Mesenchymal stem cell (in vitro differentiated cells and primary cell): ENCODE results near the gene TRPM3.

Experiments
- DNase-seq: peaks from one replicate; pipeline ENCODE4 v3.0.0-alpha.2; 2013
- H2AFZ ChIP-seq: one replicate; pipeline ENCODE4 v1.6.1; 2013; ENCODE audit warnings: low read depth, mild to moderate bottlenecking, control low read depth, inconsistent platforms, low read length, moderate library complexity
- H2AK5ac ChIP-seq: 2 replicates; pipeline ENCODE4 v1.6.1; 2013; ENCODE audit warnings: low read length, moderate library complexity, mild to moderate bottlenecking, inconsistent platforms; ENCODE audit not compliant: severe bottlenecking
- H2BK120ac ChIP-seq: one replicate; pipeline ENCODE4 v1.6.1; 2013; ENCODE audit warnings: low read depth, mild to moderate bottlenecking, inconsistent platforms, low read length, moderate library complexity
- H2BK12ac ChIP-seq, 2 experiments: one replicate each; pipeline ENCODE4 v1.6.1; 2013; ENCODE audit warnings: inconsistent platforms in 2 of 2, low read length in 2 of 2, mild to moderate bottlenecking in 2 of 2, moderate library complexity in 2 of 2, control low read depth in 1 of 2
- H2BK15ac ChIP-seq: one replicate; pipeline ENCODE4 v1.6.1; 2013; ENCODE audit warnings: mild to moderate bottlenecking, low read depth, inconsistent platforms; ENCODE audit not compliant: poor library complexity, severe bottlenecking
- H2BK5ac ChIP-seq: 2 replicates; pipeline ENCODE4 v1.6.1; 2013; ENCODE audit warnings: low read depth, mild to moderate bottlenecking, low read length, control low read depth, inconsistent platforms; ENCODE audit not compliant: poor library complexity, severe bottlenecking
- H3K14ac ChIP-seq, 2 experiments: one replicate each; pipeline ENCODE4 v1.6.1; 2013; ENCODE audit warnings: inconsistent platforms in 2 of 2, low read length in 2 of 2, control low read depth in 1 of 2, mild to moderate bottlenecking in 1 of 2, moderate library complexity in 1 of 2
- H3K18ac ChIP-seq, 2 experiments: one replicate each; pipeline ENCODE4 v1.6.1; 2013; ENCODE audit warnings: inconsistent platforms in 2 of 2, low read length in 2 of 2, control low read depth in 1 of 2, low read depth in 1 of 2, mild to moderate bottlenecking in 1 of 2
- H3K23ac ChIP-seq, 2 experiments: one replicate each; pipeline ENCODE4 v1.6.1; 2013; ENCODE audit warnings: inconsistent platforms in 2 of 2, low read length in 2 of 2, mild to moderate bottlenecking in 2 of 2, moderate library complexity in 2 of 2, control low read depth in 1 of 2
- H3K27ac ChIP-seq: 2 replicates; pipeline ENCODE4 v1.5.1; 2013; ENCODE audit warnings: mild to moderate bottlenecking, moderate library complexity, low read length, control low read depth, inconsistent platforms; ENCODE audit not compliant: poor library complexity, severe bottlenecking
- H3K27me3 ChIP-seq, 2 experiments: 2 replicates each; pipeline versions ENCODE4 v1.6.1 to v1.7.0; 2013; ENCODE audit warnings: low read length in 2 of 2, mild to moderate bottlenecking in 2 of 2, moderate library complexity in 2 of 2, control low read depth in 1 of 2, inconsistent platforms in 1 of 2; ENCODE audit not compliant: control insufficient read depth in 1 of 2, insufficient read depth in 1 of 2
- H3K36me3 ChIP-seq, 2 experiments: 2 replicates each; pipeline versions ENCODE4 v1.6.1 to v1.7.0; 2013; ENCODE audit warnings: low read length in 2 of 2, control low read depth in 1 of 2, inconsistent platforms in 1 of 2, low read depth in 1 of 2, mild to moderate bottlenecking in 1 of 2; ENCODE audit not compliant: insufficient read depth in 2 of 2, control insufficient read depth in 1 of 2
- H3K4ac ChIP-seq, 2 experiments: one replicate each; pipeline ENCODE4 v1.6.1; 2013; ENCODE audit warnings: inconsistent platforms in 2 of 2, low read length in 2 of 2, mild to moderate bottlenecking in 2 of 2, moderate library complexity in 2 of 2, control low read depth in 1 of 2, low read depth in 1 of 2
- H3K4me1 ChIP-seq: 2 replicates; pipeline ENCODE4 v1.6.1; 2013; ENCODE audit warnings: low read depth, low read length, control low read depth; ENCODE audit not compliant: control insufficient read depth, insufficient read depth
- H3K4me2 ChIP-seq: 2 replicates; pipeline ENCODE4 v1.6.1; 2013; ENCODE audit warnings: low read length, mild to moderate bottlenecking, inconsistent platforms; ENCODE audit not compliant: poor library complexity, severe bottlenecking
- H3K4me3 ChIP-seq, 2 experiments: 2 replicates each; pipeline versions ENCODE4 v1.5.1 to v1.7.0; 2013; ENCODE audit warnings: low read length in 2 of 2, mild to moderate bottlenecking in 2 of 2, control low read depth in 1 of 2, low read depth in 1 of 2; ENCODE audit not compliant: insufficient read depth in 1 of 2
- H3K79me1 ChIP-seq: replicated peaks from 2 replicates; pipeline ENCODE4 v1.6.1; 2013; ENCODE audit warnings: mild to moderate bottlenecking, control low read depth, low read length, inconsistent platforms; ENCODE audit not compliant: poor library complexity, severe bottlenecking
- H3K9ac ChIP-seq: 2 replicates; pipeline ENCODE4 v1.7.0; 2013; ENCODE audit warnings: mild to moderate bottlenecking, low read length, moderate library complexity
- H3K9me3 ChIP-seq: 2 replicates; pipeline ENCODE4 v1.7.0; 2013; ENCODE audit warnings: mild to moderate bottlenecking, low read length; ENCODE audit not compliant: control insufficient read depth
- H4K8ac ChIP-seq: one replicate; pipeline ENCODE4 v1.6.1; 2013; ENCODE audit warnings: inconsistent platforms, mild to moderate bottlenecking, low read length, moderate library complexity
- H4K91ac ChIP-seq: one replicate; pipeline ENCODE4 v1.6.1; 2013; ENCODE audit warnings: mild to moderate bottlenecking, low read length, inconsistent platforms
- WGBS: methylation state at CpG from one replicate; pipeline ENCODE4 v1.1.7; 2013; ENCODE audit warnings: mixed read lengths; 5-methylcytosine and 5-hydroxymethylcytosine counted together

The TRPM3 gene

DNA sequence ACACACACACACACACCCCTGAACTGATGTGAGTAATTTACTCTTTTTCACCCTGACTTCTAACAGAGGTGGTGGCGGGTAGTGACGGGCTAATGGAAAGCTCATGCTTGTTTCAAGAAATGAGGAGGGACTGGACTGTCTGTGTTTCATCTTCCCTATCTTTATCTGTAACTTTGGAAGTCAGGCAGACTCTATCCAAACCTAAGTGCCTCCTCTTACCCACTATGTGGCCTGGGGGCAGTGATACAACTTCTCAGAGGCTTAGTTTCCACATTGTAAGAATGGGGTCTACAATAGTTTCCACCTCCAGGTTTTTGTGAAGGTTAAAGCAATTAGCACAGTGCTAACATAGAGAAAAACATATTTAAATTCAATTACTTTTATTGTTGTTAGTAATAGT lies 5.9 kb upstream of the TRPM3 start:
- WGBS: 90% methylated on average over 2 of the region's 2 CpGs
- H2BK12ac ChIP-seq: no peak overlapping the region

DNA sequence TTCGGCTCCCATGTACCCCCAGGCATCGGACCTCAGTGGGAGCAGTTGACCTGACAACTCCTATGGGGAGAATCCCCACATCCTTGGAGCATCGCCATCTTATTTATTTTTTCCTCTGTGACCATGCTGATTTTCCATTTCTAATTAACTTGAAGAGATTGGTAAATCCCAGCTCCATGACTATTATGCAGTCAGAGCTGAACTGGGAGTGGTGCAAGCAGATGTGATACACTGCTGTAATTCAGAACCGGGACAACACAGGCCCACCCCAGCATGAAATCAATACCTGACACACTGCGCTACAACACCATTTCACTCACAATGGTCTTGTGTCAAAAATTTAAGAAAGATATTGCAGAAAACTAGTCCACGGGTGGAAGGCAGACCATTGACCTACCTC lies 1.0 kb upstream of the TRPM3 start:
- Histone ChIP-seq H2BK15ac (no peak overlapping the region), H3K36me3 (no peaks in the 10 kb centered on the region), H3K4ac (no peak overlapping the region), H4K91ac (no peak overlapping the region), H3K4me1 (no peaks in the 10 kb centered on the region), H3K23ac (no peak overlapping the region), H2BK12ac (no peak overlapping the region), H3K4me3 (no peak overlapping the region), H4K8ac (no peak overlapping the region), H3K9me3 (no peaks in the 10 kb centered on the region), H2AFZ (no peak overlapping the region), H3K9ac (no peak overlapping the region), H2BK120ac (no peak overlapping the region), H3K27ac (no peak overlapping the region), H2BK5ac (no peak overlapping the region), H3K4me2 (no peak overlapping the region), H3K18ac (no peak overlapping the region), H3K14ac (no peak overlapping the region), H2AK5ac (no peak overlapping the region), H3K27me3 (peaks cover 23 to 38% of the 10 kb centered on the region in 2 experiments), H3K79me1 (no peaks in the 10 kb centered on the region)
- DNase-seq: no peak
- WGBS: 74% methylated on average over 6 of the region's 6 CpGs

More for the DNA sequence above, 5.9 kb upstream of the TRPM3 start:
- Histone ChIP-seq H3K79me1 (no peaks in the 10 kb centered on the region), H2AK5ac (no peak overlapping the region), H2BK15ac (no peak overlapping the region), H3K4me1 (no peaks in the 10 kb centered on the region), H3K9me3 (no peaks in the 10 kb centered on the region), H3K23ac (no peak overlapping the region), H2AFZ (no peak overlapping the region), H3K9ac (no peak overlapping the region), H4K8ac (no peak overlapping the region), H3K27me3 (peaks cover 3 to 12% of the 10 kb centered on the region in 2 experiments), H3K36me3 (no peaks in the 10 kb centered on the region), H2BK120ac (no peak overlapping the region), H4K91ac (no peak overlapping the region), H3K4ac (no peak overlapping the region), H3K27ac (no peak overlapping the region), H3K4me3 (no peak overlapping the region), H3K14ac (no peak overlapping the region), H3K18ac (no peak overlapping the region), H2BK5ac (no peak overlapping the region), H3K4me2 (no peak overlapping the region)
- no peak for DNase-seq

DNA sequence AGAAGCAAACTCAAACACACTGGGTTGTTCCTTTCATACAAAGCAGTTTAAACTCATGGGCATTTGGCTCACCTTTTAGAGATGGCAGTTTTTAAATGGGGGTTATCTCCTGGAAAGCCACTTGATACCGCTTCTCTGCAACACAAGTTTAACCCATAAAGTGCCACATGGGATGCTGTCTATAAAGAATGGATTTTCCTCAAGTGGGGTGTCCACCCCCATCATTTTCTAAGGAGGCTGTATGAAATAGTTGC lies 528 bp upstream of the TRPM3 start:
- Histone ChIP-seq H3K4me1 (no peaks in the 10 kb centered on the region), H2BK120ac (no peak overlapping the region), H3K18ac (no peak overlapping the region), H2BK12ac (no peak overlapping the region), H2BK5ac (no peak overlapping the region), H3K23ac (no peak overlapping the region), H2AFZ (no peak overlapping the region), H3K4me3 (no peak overlapping the region), H4K8ac (no peak overlapping the region), H4K91ac (no peak overlapping the region), H3K14ac (no peak overlapping the region), H3K79me1 (no peaks in the 10 kb centered on the region), H3K27ac (no peak overlapping the region), H3K9me3 (no peaks in the 10 kb centered on the region), H3K4me2 (no peak overlapping the region), H2BK15ac (no peak overlapping the region), H3K9ac (no peak overlapping the region), H3K36me3 (no peaks in the 10 kb centered on the region), H3K27me3 (peaks cover 23 to 38% of the 10 kb centered on the region in 2 experiments), H3K4ac (no peak overlapping the region), H2AK5ac (no peak overlapping the region)
- no peak for DNase-seq
- 38% methylated on average over 1 of the region's 1 CpG for WGBS

DNA sequence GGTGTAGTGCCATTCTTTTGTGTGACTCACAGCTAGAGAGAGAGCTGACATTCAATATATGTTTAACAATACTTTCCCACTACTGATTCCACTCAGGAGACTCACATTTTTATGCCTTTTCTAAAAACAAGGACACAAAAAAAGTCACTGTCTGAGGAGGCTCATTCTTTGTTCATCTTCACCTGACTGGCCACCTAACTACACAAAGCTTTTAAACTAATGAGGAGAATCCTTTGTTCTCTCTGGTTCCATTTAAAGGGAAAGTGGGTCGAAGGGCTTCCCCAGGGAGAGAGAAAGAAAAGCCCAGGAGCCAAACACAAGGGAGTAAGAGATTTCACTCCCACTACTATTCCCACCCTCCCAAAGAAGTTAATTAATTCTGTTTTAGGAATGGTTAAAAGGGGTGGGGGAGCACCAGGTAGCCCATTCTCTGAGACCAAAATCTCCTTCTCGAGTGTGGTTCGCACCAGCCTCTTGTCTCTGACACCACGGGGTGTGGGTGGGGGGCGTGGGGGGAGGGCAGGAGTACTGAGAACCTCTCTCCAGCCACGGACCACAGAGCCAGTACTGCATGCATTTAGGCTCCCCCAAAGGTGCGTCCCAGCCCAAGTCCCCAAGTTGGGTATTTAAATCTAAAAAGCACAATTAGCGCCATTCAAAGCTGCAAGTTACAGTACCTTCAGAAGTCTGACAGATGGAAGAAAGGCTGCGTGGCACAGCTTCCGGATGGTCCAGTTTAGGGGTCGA lies 747 bp downstream of the TRPM3 start:
- Histone ChIP-seq H3K27me3 (peaks cover 23 to 38% of the 10 kb centered on the region in 2 experiments), H2BK12ac (no peak overlapping the region), H4K8ac (no peak overlapping the region), H3K4ac (no peak overlapping the region), H3K9ac (no peak overlapping the region), H2BK120ac (no peak overlapping the region), H3K27ac (no peak overlapping the region), H3K23ac (no peak overlapping the region), H3K4me1 (no peaks in the 10 kb centered on the region), H3K79me1 (no peaks in the 10 kb centered on the region), H3K14ac (no peak overlapping the region), H4K91ac (no peak overlapping the region), H3K4me2 (no peak overlapping the region), H3K4me3 (no peak overlapping the region), H2AFZ (no peak overlapping the region), H3K36me3 (no peaks in the 10 kb centered on the region), H2AK5ac (no peak overlapping the region), H2BK15ac (no peak overlapping the region), H2BK5ac (no peak overlapping the region), H3K9me3 (no peaks in the 10 kb centered on the region), H3K18ac (no peak overlapping the region)
- DNase-seq: no peak
- 3% methylated on average over 10 of the region's 11 CpGs for WGBS
